ENCODE data around the gene SP140. TPM values are rescaled to one million over a fixed set of nuclear protein-coding genes. Genes with fewer than 3 reads are reported as not detected.
"Not testable (repeated sequence)": the region's sequence is repeated elsewhere in the genome, so short reads cannot be mapped to it uniquely, and the experiment has no call there.

The SP140 gene
- total RNA-seq, 1 donor from 2014 or later, result 4.6 TPM

- H3K4me3 ChIP-seq (ENCODE audit: low read depth, low read length), result no peak overlapping the region
- no peak for TF ChIP-seq CTCF (conservative IDR thresholded peaks at IDR 0.05; ENCODE audit: low read depth, low read length)
- DNase-seq (ENCODE audit: low read depth), result no peak
Observed at GRCh38 chr2:230299618-230300017, 74.1 kb downstream of the SP140 start.

- DNase-seq (ENCODE audit: low read depth), result no peak
- no peak for TF ChIP-seq CTCF (conservative IDR thresholded peaks at IDR 0.05; ENCODE audit: low read depth, low read length)
- no peak overlapping the region for H3K4me3 ChIP-seq (ENCODE audit: low read depth, low read length)
Observed at GRCh38 chr2:230305416-230306275, 80.1 kb downstream of the SP140 start.

- no peak for TF ChIP-seq CTCF (conservative IDR thresholded peaks at IDR 0.05; ENCODE audit: low read depth, low read length)
- DNase-seq (ENCODE audit: low read depth), result no peak
- H3K4me3 ChIP-seq (ENCODE audit: low read depth, low read length), result no peak overlapping the region
Observed at GRCh38 chr2:230306474-230306873, 80.9 kb downstream of the SP140 start.

GRCh38 chr2:230307485-230307884 is 81.9 kb downstream of the SP140 start:
- no peak overlapping the region for H3K4me3 ChIP-seq (ENCODE audit: low read depth, low read length)
- no peak for DNase-seq (ENCODE audit: low read depth)
- TF ChIP-seq CTCF (conservative IDR thresholded peaks at IDR 0.05; ENCODE audit: low read depth, low read length), result no peak

- no peak overlapping the region for H3K4me3 ChIP-seq (ENCODE audit: low read depth, low read length)
- no peak for DNase-seq (ENCODE audit: low read depth)
- no peak for TF ChIP-seq CTCF (conservative IDR thresholded peaks at IDR 0.05; ENCODE audit: low read depth, low read length)
Observed at GRCh38 chr2:230308402-230309000, 83.0 kb downstream of the SP140 start.

- H3K4me3 ChIP-seq (ENCODE audit: low read depth, low read length); DNase-seq (ENCODE audit: low read depth): not testable (repeated sequence)
Observed at GRCh38 chr2:230310792-230311191, 85.3 kb downstream of the SP140 start.

GRCh38 chr2:230311634-230312033 is 86.1 kb downstream of the SP140 start:
- DNase-seq (ENCODE audit: low read depth); H3K4me3 ChIP-seq (ENCODE audit: low read depth, low read length): not testable (repeated sequence)

GRCh38 chr2:230312638-230313037 is 87.1 kb downstream of the SP140 start:
- H3K4me3 ChIP-seq (ENCODE audit: low read depth, low read length), result no peak overlapping the region
- no peak for DNase-seq (ENCODE audit: low read depth)
- TF ChIP-seq CTCF (conservative IDR thresholded peaks at IDR 0.05; ENCODE audit: low read depth, low read length), result no peak

Measured in epithelial cell of proximal tubule (primary cell).